ENCODE data around the gene NR5A1. TPM values are rescaled to one million over a fixed set of nuclear protein-coding genes. Genes with fewer than 3 reads are reported as not detected.

Gene NR5A1
- total and polyA plus RNA-seq, 2 experiments from 2014 or later = not detected

- Histone ChIP-seq H3K9me3 (ENCODE audit: low read depth) (no peaks in the 10 kb centered on the region), H3K4me2 (ENCODE audit: unreplicated experiment) (no peak overlapping the region), H3K9me2 (ENCODE audit: insufficient read depth) (no peaks in the 10 kb centered on the region), H3K4me3 (no peak overlapping the region), H4K20me1 (ENCODE audit: insufficient read depth) (no peaks in the 10 kb centered on the region), H2AFZ (no peak overlapping the region), H3F3A (ENCODE audit: insufficient read depth) (no peaks in the 10 kb centered on the region), H3K9ac (no peak overlapping the region), H3K36me3 (ENCODE audit: low read depth) (no peaks in the 10 kb centered on the region), H3K27ac (no peak overlapping the region), H3K27me3 (replicated peaks; ENCODE audit: insufficient read depth) (peaks cover 31% of the 10 kb centered on the region), H3K4me1 (ENCODE audit: insufficient read depth) (no peaks in the 10 kb centered on the region), H3K79me2 (ENCODE audit: insufficient read depth) (no peaks in the 10 kb centered on the region)
- TF ChIP-seq EZH2phosphoT487 (IDR thresholded peaks at IDR 0.05; ENCODE audit: insufficient read depth, low read depth) (no peak), EZH2 (IDR thresholded peaks at IDR 0.05; ENCODE audit: insufficient read depth, poor library complexity, severe bottlenecking) (no peak)
- WGBS, 2 experiments (ENCODE audit: low coverage in 1 of 2, low lambda C conversion rate in 2 of 2, missing lambda C conversion rate in 2 of 2) = 34 to 36% methylated on average over 40 of the region's 40 CpGs
- no peak for DNase-seq
- in situ Hi-C loops (cut with MboI) = no loop called here
Observed at GRCh38 chr9:124487260-124488182, 19.7 kb downstream of the NR5A1 start.

GRCh38 chr9:124486778-124487259 is 20.4 kb downstream of the NR5A1 start:
- no peak overlapping the region for H3K9ac ChIP-seq
- no peaks in the 10 kb centered on the region for H3F3A ChIP-seq (ENCODE audit: insufficient read depth)
- no peaks in the 10 kb centered on the region for H3K36me3 ChIP-seq (ENCODE audit: low read depth)
- TF ChIP-seq EZH2 (IDR thresholded peaks at IDR 0.05; ENCODE audit: insufficient read depth, poor library complexity, severe bottlenecking) (no peak), EZH2phosphoT487 (IDR thresholded peaks at IDR 0.05; ENCODE audit: insufficient read depth, low read depth) (no peak)
- in situ Hi-C loops (cut with MboI) = no loop called here
- no peak overlapping the region for H3K4me2 ChIP-seq (ENCODE audit: unreplicated experiment)
- H3K4me3 ChIP-seq = no peak overlapping the region
- no peaks in the 10 kb centered on the region for H3K4me1 ChIP-seq (ENCODE audit: insufficient read depth)
- no peak overlapping the region for H3K27ac ChIP-seq
- DNase-seq = no peak
- H3K79me2 ChIP-seq (ENCODE audit: insufficient read depth) = no peaks in the 10 kb centered on the region
- no peaks in the 10 kb centered on the region for H3K9me2 ChIP-seq (ENCODE audit: insufficient read depth)
- H2AFZ ChIP-seq = no peak overlapping the region
- 37 to 44% methylated on average over 16 to 17 of the region's 17 CpGs for WGBS, 2 experiments (ENCODE audit: low coverage in 1 of 2, low lambda C conversion rate in 2 of 2, missing lambda C conversion rate in 2 of 2)
- H3K9me3 ChIP-seq (ENCODE audit: low read depth) = no peaks in the 10 kb centered on the region
- peaks cover 31% of the 10 kb centered on the region for H3K27me3 ChIP-seq (replicated peaks; ENCODE audit: insufficient read depth)
- no peaks in the 10 kb centered on the region for H4K20me1 ChIP-seq (ENCODE audit: insufficient read depth)

- Histone ChIP-seq H3F3A (ENCODE audit: insufficient read depth) (no peaks in the 10 kb centered on the region), H3K27me3 (replicated peaks; ENCODE audit: insufficient read depth) (peaks cover 31% of the 10 kb centered on the region), H3K27ac (no peak overlapping the region), H3K9me2 (ENCODE audit: insufficient read depth) (no peaks in the 10 kb centered on the region), H3K9ac (no peak overlapping the region), H3K79me2 (ENCODE audit: insufficient read depth) (no peaks in the 10 kb centered on the region), H3K36me3 (ENCODE audit: low read depth) (no peaks in the 10 kb centered on the region), H3K4me3 (no peak overlapping the region), H3K4me2 (ENCODE audit: unreplicated experiment) (no peak overlapping the region), H3K4me1 (ENCODE audit: insufficient read depth) (no peaks in the 10 kb centered on the region), H3K9me3 (ENCODE audit: low read depth) (no peaks in the 10 kb centered on the region), H2AFZ (no peak overlapping the region), H4K20me1 (ENCODE audit: insufficient read depth) (no peaks in the 10 kb centered on the region)
- no peak for DNase-seq
- in situ Hi-C loops (cut with MboI) = no loop called here
- 16 to 46% methylated on average over 6 to 14 of the region's 15 CpGs for WGBS, 2 experiments (ENCODE audit: low coverage in 1 of 2, low lambda C conversion rate in 2 of 2, missing lambda C conversion rate in 2 of 2)
- TF ChIP-seq EZH2phosphoT487 (IDR thresholded peaks at IDR 0.05; ENCODE audit: insufficient read depth, low read depth) (no peak), EZH2 (IDR thresholded peaks at IDR 0.05; ENCODE audit: insufficient read depth, poor library complexity, severe bottlenecking) (no peak)
Observed at GRCh38 chr9:124485936-124486335, 21.3 kb downstream of the NR5A1 start.

GRCh38 chr9:124485201-124485600 is 22.0 kb downstream of the NR5A1 start:
- TF ChIP-seq EZH2 (IDR thresholded peaks at IDR 0.05; ENCODE audit: insufficient read depth, poor library complexity, severe bottlenecking) (no peak), EZH2phosphoT487 (IDR thresholded peaks at IDR 0.05; ENCODE audit: insufficient read depth, low read depth) (no peak)
- H3K4me3 ChIP-seq = no peak overlapping the region
- no peaks in the 10 kb centered on the region for H3F3A ChIP-seq (ENCODE audit: insufficient read depth)
- H3K9me2 ChIP-seq (ENCODE audit: insufficient read depth) = no peaks in the 10 kb centered on the region
- in situ Hi-C loops (cut with MboI) = no loop called here
- H3K27ac ChIP-seq = no peak overlapping the region
- H2AFZ ChIP-seq = no peak overlapping the region
- no peaks in the 10 kb centered on the region for H3K79me2 ChIP-seq (ENCODE audit: insufficient read depth)
- H3K4me1 ChIP-seq (ENCODE audit: insufficient read depth) = no peaks in the 10 kb centered on the region
- no peak for DNase-seq
- 65 to 73% methylated on average over 9 to 12 of the region's 13 CpGs for WGBS, 2 experiments (ENCODE audit: low coverage in 1 of 2, low lambda C conversion rate in 2 of 2, missing lambda C conversion rate in 2 of 2)
- no peaks in the 10 kb centered on the region for H4K20me1 ChIP-seq (ENCODE audit: insufficient read depth)
- no peak overlapping the region for H3K9ac ChIP-seq
- no peaks in the 10 kb centered on the region for H3K36me3 ChIP-seq (ENCODE audit: low read depth)
- no peaks in the 10 kb centered on the region for H3K9me3 ChIP-seq (ENCODE audit: low read depth)
- H3K4me2 ChIP-seq (ENCODE audit: unreplicated experiment) = no peak overlapping the region
- peaks cover 32% of the 10 kb centered on the region for H3K27me3 ChIP-seq (replicated peaks; ENCODE audit: insufficient read depth)

Measured in GM23248 (cell line).